Fibroblast of gingiva (primary cell): ENCODE data around the gene MRNIP.

Source experiments
- DNase-seq: peaks from one replicate; pipeline ENCODE4 v3.0.0-alpha.2; 2011; ENCODE audit warnings: low read depth

The MRNIP gene

DNA sequence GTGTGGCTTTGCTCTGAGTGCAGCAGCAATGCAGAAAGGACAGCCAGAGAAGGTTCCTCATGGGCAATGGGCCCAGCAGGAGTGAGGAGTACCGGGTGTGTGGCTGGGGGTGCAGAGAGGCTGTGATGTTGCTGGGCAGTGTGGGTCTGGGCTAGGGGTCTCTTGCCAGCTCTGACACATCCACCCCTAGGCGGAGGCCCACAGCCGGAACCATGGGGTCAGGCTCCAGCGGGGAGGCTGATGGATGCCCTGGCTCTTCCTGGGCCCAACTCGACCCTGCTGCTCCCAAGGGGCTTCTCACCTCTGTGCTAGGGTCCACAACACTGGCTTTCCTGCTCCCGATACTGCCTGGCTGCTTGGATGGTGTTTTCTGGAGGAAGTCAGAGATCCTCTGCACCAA is 29.2 kb upstream of the MRNIP start:
- no peak for DNase-seq

DNA sequence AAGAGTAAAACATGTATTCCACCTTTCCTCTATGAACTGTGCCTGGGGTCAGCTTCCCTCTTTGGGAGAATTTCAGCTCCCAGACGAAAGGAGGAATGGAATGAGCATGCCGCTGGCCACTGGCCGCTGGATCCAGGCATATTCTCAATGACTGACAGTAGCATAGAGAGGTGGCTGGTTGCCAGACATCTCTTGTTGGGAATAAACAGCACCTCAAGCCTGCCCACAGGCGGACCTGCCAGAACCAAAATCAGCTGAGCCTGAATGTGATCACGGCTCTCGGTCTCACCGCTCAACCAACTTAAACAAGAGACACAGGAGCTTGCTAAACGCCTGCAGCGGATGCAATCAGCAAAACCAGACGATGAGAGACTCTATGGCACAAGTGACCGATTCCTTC is 28.5 kb upstream of the MRNIP start:
- no peak for DNase-seq

DNA sequence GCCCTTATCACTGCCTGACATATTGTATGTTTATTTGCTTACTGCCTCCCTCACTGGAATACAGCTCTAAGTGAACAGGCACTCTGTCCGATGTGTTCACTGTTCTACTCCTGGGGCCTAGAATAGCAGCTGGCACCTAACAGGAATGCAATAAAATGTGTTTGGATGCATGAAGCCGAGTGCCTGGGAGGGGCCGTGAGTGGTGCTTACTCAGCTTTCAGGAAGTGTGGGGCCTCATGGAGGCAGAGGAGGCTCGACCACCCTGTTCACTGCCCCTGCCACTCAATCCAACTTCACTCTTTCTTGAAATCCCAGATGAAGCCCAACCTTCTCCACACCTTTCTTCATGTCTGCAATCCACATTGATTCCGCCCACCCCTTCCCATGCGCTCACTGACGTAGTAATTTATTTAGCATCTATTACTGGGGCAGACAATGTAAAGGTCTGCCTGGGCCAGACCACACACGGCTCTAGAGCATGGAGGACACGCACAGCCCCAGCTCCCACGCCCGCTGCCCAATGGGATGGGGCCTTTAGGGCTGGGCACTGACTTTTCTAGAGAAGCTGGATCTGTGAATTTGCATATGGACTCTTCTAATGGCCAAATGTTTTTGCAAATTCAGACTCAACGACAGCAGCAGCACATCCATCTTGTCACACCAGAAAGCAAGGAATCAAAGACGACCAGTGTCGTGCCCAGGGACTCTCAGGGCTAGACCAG is 27.7 kb upstream of the MRNIP start:
- DNase-seq: no peak

DNA sequence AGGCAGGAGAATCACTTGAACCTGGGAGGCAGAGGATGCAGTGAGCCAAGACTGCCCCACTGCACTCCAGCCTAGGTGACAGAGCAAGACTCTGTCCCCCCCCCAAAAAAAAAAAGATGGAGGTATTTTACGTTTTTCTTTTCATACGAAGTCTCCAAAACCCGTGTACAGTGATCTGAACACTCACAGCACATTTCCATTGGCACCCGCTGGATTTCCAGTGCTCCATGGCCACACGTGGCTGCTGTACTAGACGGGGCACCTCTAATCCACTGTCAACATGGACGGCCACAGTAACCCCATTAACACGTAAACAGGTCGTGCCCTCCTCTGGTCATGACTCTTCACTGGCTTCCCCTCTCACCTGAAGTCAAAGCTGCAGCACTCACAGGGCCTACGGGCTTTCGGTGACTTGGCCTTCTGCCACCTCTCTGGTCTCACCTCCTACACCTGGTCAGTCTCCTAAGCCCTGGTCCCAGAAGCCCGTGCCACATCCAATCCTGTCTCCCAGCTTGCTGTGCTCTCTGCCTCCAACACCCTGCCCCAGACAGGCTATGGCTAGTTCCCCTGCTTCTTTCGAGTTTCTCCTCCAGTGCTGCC is 27.0 kb upstream of the MRNIP start:
- DNase-seq: no peak

GRCh38 chr5:179883163-179883562 is 24.5 kb upstream of the MRNIP start:
- no peak for DNase-seq

DNA sequence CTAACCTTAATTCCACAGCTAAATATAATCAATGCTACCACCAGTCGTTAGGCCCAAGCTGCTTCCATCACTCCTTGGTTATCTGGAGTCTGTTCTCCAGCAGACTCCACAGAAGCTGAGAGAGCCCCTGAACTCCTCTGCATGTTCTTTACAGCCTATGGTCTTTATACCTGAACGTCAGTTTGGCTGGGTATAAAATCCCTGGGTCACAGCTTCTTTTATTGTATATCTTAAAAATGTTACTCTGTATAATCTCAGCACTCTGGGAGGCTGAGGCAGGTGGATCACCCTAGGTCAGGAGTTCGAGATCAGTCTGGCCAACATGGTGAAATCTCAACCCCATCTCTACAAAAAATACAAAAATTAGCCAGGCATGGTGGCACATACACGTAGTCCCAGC is 23.7 kb upstream of the MRNIP start:
- no peak for DNase-seq

- no peak for DNase-seq
Observed at GRCh38 chr5:179880848-179881590, 22.4 kb upstream of the MRNIP start.

DNA sequence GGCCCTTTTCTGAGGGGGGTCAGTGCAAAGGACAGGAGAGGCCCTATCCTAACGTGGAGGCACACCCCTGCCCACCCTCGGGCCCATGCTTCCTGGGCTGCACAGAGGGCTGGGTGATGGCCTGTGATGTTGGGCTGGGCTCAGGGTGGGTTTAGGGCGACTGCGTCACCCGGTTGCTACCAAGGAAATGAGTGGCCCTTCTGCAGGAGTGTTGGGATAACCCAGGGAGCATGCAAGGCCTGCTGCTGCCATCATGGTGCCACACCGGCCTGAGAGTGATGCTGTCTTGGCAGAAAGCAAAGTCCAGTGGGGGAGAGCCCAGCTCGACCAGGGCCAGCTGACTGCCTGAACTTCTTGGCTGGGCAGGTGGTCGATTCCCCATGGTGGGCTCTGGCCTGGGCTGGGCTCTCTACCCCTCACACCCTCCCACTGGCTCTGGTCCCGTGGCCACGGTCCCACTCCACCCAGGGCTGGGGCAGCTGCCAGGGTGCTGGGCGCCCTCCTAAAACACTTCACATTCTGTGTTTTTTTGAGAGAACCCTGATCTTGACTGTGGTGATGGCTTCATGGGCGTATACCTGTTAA is 21.5 kb upstream of the MRNIP start:
- no peak for DNase-seq

- DNase-seq: no peak
Observed at GRCh38 chr5:179879690-179880010, 21.0 kb upstream of the MRNIP start.

GRCh38 chr5:179879003-179879689 is 20.5 kb upstream of the MRNIP start:
- no peak for DNase-seq

DNA sequence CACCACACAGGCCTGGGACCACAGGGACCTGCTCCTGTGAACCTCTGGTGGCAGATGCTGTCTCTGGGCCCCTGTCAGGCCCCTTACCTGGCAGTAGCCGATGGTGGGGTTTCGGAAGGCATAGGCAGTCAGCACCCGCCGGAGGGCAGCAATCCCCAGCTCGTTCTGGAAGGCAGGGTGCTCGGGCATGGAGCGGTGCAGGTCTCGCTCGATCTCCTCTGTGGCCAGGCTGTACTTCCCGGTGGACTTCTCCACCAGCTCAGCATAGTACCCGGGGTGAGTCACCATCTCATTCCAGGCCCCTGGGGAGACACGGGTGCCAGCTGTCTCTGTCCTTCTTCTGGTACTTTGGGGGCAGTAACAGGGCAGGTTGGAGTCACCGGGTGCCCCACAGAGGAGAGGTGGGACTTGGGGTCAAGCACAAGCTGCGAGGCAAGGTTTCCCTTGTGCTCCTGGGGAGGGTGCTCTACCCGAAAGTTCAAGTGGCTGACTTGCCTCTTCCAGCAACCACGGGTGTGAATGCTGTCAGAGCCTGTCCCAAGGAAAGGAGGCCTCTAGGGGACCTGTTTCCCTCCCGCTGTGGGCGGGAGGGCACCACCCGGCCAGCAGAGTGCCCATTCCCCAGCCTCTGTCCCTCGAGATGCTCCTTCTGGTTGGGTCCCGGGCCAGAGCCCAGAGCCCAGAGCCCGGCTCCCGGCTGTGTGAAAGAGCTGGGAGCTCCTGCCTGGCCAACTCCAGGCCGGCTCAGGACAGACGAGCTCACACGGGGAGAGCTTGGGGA is 19.8 kb upstream of the MRNIP start:
- no peak for DNase-seq

GRCh38 chr5:179876610-179876952 is 18.0 kb upstream of the MRNIP start:
- no peak for DNase-seq

DNA sequence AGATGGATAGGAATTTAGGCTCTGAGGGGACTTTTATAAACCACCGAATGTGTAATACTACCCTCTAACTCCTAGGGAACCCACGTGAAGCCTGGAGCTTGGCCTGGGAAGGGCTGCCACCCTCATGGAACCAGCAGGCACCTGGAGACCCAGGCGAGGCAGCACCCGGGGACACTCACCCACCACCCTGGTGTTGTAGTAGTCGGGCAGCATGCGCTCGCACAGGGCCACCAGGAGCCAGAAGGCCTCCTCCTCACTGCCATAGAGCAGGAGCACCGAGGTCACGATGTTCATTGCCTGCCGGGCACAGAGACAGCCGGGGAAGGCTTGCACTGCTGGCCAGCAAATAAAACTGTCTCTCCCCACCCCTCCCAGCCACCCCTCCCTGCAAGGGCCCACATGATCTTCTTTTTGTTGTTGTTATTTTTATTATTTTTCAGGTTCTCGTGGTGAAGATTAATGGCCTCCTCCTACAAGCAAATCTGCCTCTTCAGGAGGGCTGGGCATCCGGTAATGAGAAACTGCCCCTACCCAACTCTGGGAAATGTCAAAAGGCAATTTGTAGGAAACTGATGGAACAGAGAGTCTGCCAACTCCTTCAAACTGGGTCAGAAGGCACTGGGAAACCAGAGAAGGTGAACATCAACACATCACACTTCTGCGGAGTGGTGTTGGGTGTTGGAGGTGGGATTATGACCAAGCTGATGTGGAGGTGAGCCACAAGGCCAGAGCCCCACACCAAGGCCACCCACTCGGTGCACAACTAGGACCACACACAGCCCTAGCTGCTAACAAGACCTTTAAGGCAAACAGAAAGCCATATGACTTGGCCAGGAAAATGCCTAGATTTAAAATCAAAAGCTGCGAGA is 17.4 kb upstream of the MRNIP start:
- DNase-seq: no peak

DNA sequence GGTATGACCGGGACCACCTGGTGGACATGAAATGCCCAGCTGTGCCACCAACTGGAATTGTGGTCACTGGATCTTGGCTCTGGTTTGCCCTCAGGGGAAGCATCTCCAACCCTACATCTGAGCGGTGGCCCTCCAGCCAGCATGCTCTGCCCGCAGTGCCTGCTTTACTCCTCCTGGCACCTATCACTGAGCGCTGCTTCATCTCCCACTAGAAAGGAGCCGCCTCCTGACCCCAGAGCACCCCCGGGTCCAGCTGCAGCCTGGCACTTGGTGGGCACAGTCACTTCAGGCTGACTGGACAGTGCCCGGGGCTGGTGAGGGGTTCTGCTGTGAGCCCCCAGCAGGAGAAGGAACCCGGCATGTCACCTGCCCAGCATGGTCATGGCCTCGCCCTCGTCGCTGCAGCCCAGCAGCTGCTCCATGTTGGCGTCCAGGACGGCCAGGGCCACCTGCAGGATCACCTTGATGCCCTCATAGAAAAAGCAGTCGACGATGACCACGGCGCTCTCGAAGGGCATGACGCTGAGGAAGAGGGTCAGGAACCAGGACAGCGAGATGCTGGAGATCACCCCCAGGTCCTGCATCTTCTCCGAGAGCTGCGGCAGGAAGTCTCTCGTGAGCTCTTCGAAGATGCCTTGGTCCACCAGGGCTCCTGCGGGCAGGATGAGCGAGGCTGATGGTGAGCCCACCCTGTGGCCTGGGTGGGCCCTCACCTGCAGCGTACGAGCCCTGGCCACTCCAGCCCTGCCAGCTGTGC is 16.1 kb upstream of the MRNIP start:
- no peak for DNase-seq

GRCh38 chr5:179874136-179874535 is 15.5 kb upstream of the MRNIP start:
- no peak for DNase-seq

- DNase-seq: no peak
Observed at GRCh38 chr5:179873588-179874110, 15.0 kb upstream of the MRNIP start.

DNA sequence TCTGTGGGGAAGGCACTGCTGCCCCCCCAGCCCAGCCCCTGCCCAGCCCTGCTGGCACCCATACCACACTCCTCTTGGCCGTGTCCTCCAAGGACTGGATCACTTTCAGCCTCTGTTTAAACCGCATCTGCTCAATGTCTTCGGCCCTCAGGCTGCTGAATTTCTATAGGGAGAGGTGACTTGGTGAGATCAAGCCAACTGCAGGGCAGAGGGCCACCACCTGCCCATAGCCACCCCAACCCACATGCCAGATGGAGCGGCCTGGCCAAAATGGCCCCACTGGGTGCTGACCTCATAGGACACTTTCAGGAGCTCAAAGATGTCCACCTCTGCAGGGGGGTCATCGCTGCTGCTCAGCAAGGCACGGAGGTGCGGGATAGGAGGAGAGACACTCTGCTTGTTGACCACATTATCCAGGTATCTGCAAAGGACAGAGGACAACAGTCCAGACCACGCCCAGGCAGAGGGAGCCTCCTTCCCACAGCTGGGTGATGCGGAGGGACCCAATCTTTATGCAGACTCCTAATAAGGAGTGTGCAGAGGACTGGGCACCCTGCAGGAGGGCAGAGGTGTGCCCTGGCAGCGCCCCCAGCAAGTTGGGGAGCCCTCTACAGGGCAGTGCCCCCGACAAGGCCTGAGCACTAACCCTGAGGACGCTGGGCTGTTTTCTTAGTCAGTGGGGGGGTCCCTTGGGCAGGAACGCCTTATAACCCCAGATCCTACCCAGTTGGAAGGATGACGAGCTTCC is 14.4 kb upstream of the MRNIP start:
- DNase-seq: no peak

DNA sequence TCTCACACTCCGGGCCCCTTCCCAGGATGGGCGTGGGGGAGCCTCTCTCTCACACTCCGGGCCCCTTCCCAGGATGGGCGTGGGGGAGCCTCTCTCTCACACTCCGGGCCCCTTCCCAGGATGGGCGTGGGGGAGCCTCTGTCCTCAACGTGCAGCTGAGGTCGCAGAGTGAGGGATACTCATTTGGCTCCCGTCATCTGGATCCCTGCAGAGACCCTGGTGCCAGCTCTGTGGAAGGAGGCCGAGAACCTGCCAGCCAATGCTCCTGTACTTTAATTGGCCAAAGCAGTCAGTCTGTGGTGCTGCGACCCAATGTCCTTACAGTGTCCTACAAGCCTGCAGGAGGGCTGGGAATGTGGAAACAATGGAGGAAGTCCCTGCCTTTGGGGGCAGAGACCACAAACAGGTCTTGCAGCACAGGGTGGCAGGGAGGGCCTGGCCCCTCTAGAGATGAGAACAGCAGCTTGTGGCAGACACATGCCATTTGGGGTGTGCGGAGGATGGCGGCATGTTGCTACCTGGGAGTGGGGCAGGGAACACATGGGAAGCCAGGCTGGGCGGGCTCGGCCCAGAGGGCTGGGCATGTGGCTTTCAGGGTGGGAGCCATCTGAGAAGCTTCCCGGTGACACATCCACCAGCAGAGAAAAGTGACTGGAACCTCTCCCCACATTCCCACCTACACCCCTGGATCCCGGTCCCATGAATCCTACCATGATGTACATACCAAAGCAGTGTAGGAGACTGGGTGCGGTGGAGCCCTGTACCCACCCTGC is 13.6 kb upstream of the MRNIP start:
- no peak for DNase-seq
